Stomach (tissue), 9 donors: ENCODE data around the gene PDSS2. TPM values are rescaled to one million over a fixed set of nuclear protein-coding genes. Genes with fewer than 3 reads are reported as not detected.

Experiments used
- DNase-seq, 2 donors: peaks; one replicate each; pipeline versions ENCODE4 v3.0.0 to v3.0.0-alpha.2; 2013 to 2019
- H3K27ac ChIP-seq, 5 donors: fragments of 200-600 bp in 4 of 5; sonication (generic) in 4 of 5; one replicate each; pipeline ENCODE4 v1.5.1; 2013 to 2019; ENCODE audit warnings: mild to moderate bottlenecking in 1 of 5, moderate library complexity in 1 of 5
- H3K27me3 ChIP-seq, 3 donors: fragments of 200-600 bp; sonication (generic); one replicate each; pipeline ENCODE4 v1.5.1; 2017 to 2019; ENCODE audit warnings: mixed run types in 1 of 3
- H3K36me3 ChIP-seq, 4 donors: fragments of 200-600 bp; sonication (generic); 1 replicate in 3 of 4; 2 replicates in 1 of 4; pipeline ENCODE4 v1.5.1; 2016 to 2019
- H3K4me1 ChIP-seq, 4 donors: fragments of 200-600 bp; sonication (generic); one replicate each; pipeline ENCODE4 v1.5.1; 2016 to 2019
- H3K4me3 ChIP-seq, 4 donors: fragments of 200-600 bp; sonication (generic) in 3 of 4; one replicate each; pipeline ENCODE4 v1.5.1; 2016 to 2019; ENCODE audit warnings: mild to moderate bottlenecking in 1 of 4
- H3K9me3 ChIP-seq, 4 donors: fragments of 200-600 bp; sonication (generic); one replicate each; pipeline ENCODE4 v1.5.1; 2016 to 2019
- CTCF ChIP-seq, 7 experiments: fragments of 450-650 bp in 4 of 7; fragments of 200-600 bp in 3 of 7; sonication (generic) in 3 of 7; IDR thresholded peaks; one replicate each; pipeline ENCODE4 v1.5.1; 2016 to 2019; ENCODE audit warnings: antibody characterized with exemption in 7 of 7, control low read depth in 2 of 7, mild to moderate bottlenecking in 1 of 7
- EP300 ChIP-seq: sonication (generic); formaldehyde crosslinking; IDR thresholded peaks from one replicate; pipeline ENCODE4 v1.6.1; 2017; ENCODE audit warnings: antibody characterized with exemption
- POLR2A ChIP-seq, 4 donors: fragments of 450-650 bp; IDR thresholded peaks; one replicate each; pipeline ENCODE4 v1.6.1; 2016; ENCODE audit warnings: antibody characterized with exemption in 4 of 4, control low read depth in 2 of 4, mild to moderate bottlenecking in 1 of 4, moderate library complexity in 1 of 4
- POLR2AphosphoS5 ChIP-seq, 3 donors: sonication (generic); formaldehyde crosslinking; IDR thresholded peaks; one replicate each; pipeline ENCODE4 v1.6.1; 2016; ENCODE audit warnings: antibody characterized with exemption in 3 of 3
- WGBS, 5 donors: extraction: QIAGEN DNeasy Blood & Tissue Kit in 3 of 5; methylation state at CpG; one replicate each; pipeline versions ENCODE4 v1.1.5 to v1.1.7; 2013 to 2018; 5-methylcytosine and 5-hydroxymethylcytosine counted together
- intact Hi-C: fragments of 100-400 bp; cut with DNase I; formaldehyde crosslinking; loops from one replicate; pipeline ENCODE4 v1.15.1; 2023; ENCODE audit warnings: low total_unique reads
- polyA plus RNA-seq, 3 donors: library from polyadenylated mRNA; stranded (reverse); fragments of 200-250 nt; gene quantifications; one replicate each; pipeline ENCODE4 v1.2.3, GENCODE V29; 2013
- total RNA-seq, 5 donors: library from RNA; depleted of rRNA; stranded (reverse); fragments of >200 nt; gene quantifications; one replicate each; pipeline versions ENCODE4 v1.1.0 to v1.2.3, GENCODE V29; 2014 to 2016
- donor health status: healthy with polysubstance abuse.
- donor health status: Bipolar disorder and iron deficiency.
- donor health status: healthy.

Gene PDSS2
- total and polyA plus RNA-seq, 8 donors = 4.5 to 26.1 (median 9.8) TPM; not detected in 1

- H3K4me1 ChIP-seq = no peaks in the 10 kb centered on the region
- TF ChIP-seq CTCF (IDR thresholded peaks at IDR 0.05) (no peak), EP300 (no peak), POLR2A (IDR thresholded peaks at IDR 0.05) (no peak), POLR2AphosphoS5 (IDR thresholded peaks at IDR 0.05) (no peak)
- 93 to 99% (median 95%) methylated on average over 4 of the region's 4 CpGs for whole genome bisulfite sequencing, 5 donors
Measured at GRCh38 chr6:107219851-107220250, 239.5 kb downstream of the PDSS2 start.

GRCh38 chr6:107218142-107218541 is 241.2 kb downstream of the PDSS2 start:
- 49 to 64% (median 50%) methylated on average over 2 of the region's 2 CpGs for WGBS, 5 donors
- H3K36me3 ChIP-seq = no peaks in the 10 kb centered on the region
- no peak overlapping the region for H3K27ac ChIP-seq
- H3K27me3 ChIP-seq = no peaks in the 10 kb centered on the region
- TF ChIP-seq POLR2A (IDR thresholded peaks at IDR 0.05) = no peak
- H3K4me3 ChIP-seq = no peak overlapping the region
- H3K4me1 ChIP-seq = no peaks in the 10 kb centered on the region
- no peaks in the 10 kb centered on the region for H3K9me3 ChIP-seq
- intact Hi-C loops = no loop called here
- DNase-seq = no peak

More at GRCh38 chr6:107219851-107220250, 239.5 kb downstream of the PDSS2 start:
- intact Hi-C loops = no loop called here
- Histone ChIP-seq H3K4me3 (no peak overlapping the region), H3K27me3 (no peaks in the 10 kb centered on the region), H3K36me3 (no peaks in the 10 kb centered on the region), H3K9me3 (no peaks in the 10 kb centered on the region), H3K27ac (no peak overlapping the region)
- DNase-seq = no peak

GRCh38 chr6:107217248-107217647 is 242.1 kb downstream of the PDSS2 start:
- Histone ChIP-seq H3K36me3 (no peaks in the 10 kb centered on the region), H3K27me3 (no peaks in the 10 kb centered on the region), H3K27ac (no peak overlapping the region), H3K4me1 (no peaks in the 10 kb centered on the region), H3K4me3 (no peak overlapping the region), H3K9me3 (no peaks in the 10 kb centered on the region)
- TF ChIP-seq POLR2A (IDR thresholded peaks at IDR 0.05) (no peak), EP300 (no peak), POLR2AphosphoS5 (IDR thresholded peaks at IDR 0.05) (no peak), CTCF (IDR thresholded peaks at IDR 0.05) (no peak)
- DNase-seq = no peak
- intact Hi-C loops = no loop called here

- no peaks in the 10 kb centered on the region for H3K36me3 ChIP-seq
- H3K4me1 ChIP-seq = no peaks in the 10 kb centered on the region
- H3K9me3 ChIP-seq = no peaks in the 10 kb centered on the region
- no peak overlapping the region for H3K4me3 ChIP-seq
- H3K27me3 ChIP-seq = no peaks in the 10 kb centered on the region
- 81 to 86% (median 84%) methylated on average over 8 of the region's 8 CpGs for WGBS, 5 donors
- H3K27ac ChIP-seq = no peak overlapping the region
- intact Hi-C loops = no loop called here
- no peak for DNase-seq
- TF ChIP-seq POLR2AphosphoS5 (IDR thresholded peaks at IDR 0.05) (no peak), CTCF (IDR thresholded peaks at IDR 0.05) (no peak), EP300 (no peak), POLR2A (IDR thresholded peaks at IDR 0.05) (no peak)
Measured at GRCh38 chr6:107216197-107216933, 243.0 kb downstream of the PDSS2 start.

DNA sequence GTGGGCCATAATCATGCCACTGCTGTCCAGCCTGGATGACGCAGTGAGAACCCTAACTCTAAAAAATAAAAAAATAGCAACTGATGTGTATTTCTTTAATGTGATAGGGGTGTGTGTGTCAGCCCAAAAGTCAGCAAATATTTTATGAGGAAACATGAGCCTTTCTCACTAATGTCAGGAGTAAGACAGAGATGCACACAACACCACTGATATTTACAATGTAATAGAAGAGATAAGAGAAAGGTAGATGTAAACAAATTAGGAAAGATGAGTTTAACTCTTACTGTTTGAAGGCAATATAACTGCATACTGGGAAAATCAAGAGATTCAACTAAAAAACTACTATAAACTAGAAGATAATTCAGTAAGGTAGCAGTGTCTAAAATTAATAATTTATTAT is 244.0 kb downstream of the PDSS2 start:
- no peak overlapping the region for H3K4me3 ChIP-seq
- no peak for TF ChIP-seq POLR2A (IDR thresholded peaks at IDR 0.05)
- no peak for TF ChIP-seq POLR2AphosphoS5 (IDR thresholded peaks at IDR 0.05)
- TF ChIP-seq CTCF (IDR thresholded peaks at IDR 0.05) = no peak
- no peak for TF ChIP-seq EP300
- no peak for DNase-seq
- no peaks in the 10 kb centered on the region for H3K9me3 ChIP-seq
- H3K36me3 ChIP-seq = no peaks in the 10 kb centered on the region
- no peaks in the 10 kb centered on the region for H3K27me3 ChIP-seq
- no peaks in the 10 kb centered on the region for H3K4me1 ChIP-seq
- intact Hi-C loops = no loop called here
- H3K27ac ChIP-seq = no peak overlapping the region
- WGBS, 5 donors = 90 to 100% (median 93%) methylated on average over 1 of the region's 1 CpG
